Thoracic aorta (tissue), 2 donors: ENCODE results near the gene GPR37. TPM values are rescaled to one million over a fixed set of nuclear protein-coding genes. Genes with fewer than 3 reads are reported as not detected.

Experiments
- ATAC-seq: fragments of 150-250 bp; one replicate; pipeline ENCODE4 v1.8.0; 2017; ENCODE audit warnings: low read depth; ENCODE audit not compliant: insufficient number of reproducible peaks, low FRiP score
- DNase-seq: peaks from one replicate; pipeline ENCODE4 v3.0.0-alpha.2; 2020; ENCODE audit warnings: low spot score
- H3K27ac ChIP-seq, 2 donors: fragments of 200-600 bp; sonication (generic); 1 replicate in 1 of 2; 2 replicates in 1 of 2; pipeline ENCODE4 v1.5.1; 2016; ENCODE audit warnings: mild to moderate bottlenecking in 2 of 2, moderate library complexity in 2 of 2
- H3K27me3 ChIP-seq: fragments of 200-600 bp; sonication (generic); replicated peaks from 2 replicates; pipeline ENCODE4 v1.6.0; 2016; ENCODE audit warnings: mild to moderate bottlenecking; ENCODE audit not compliant: insufficient read depth
- H3K36me3 ChIP-seq: fragments of 200-600 bp; sonication (generic); one replicate; pipeline ENCODE4 v1.5.1; 2016
- H3K4me1 ChIP-seq, 2 donors: fragments of 200-600 bp; sonication (generic); 1 replicate in 1 of 2; 2 replicates in 1 of 2; pipeline versions ENCODE4 v1.5.1 to v1.6.0; 2016; ENCODE audit warnings: low read depth in 2 of 2, mild to moderate bottlenecking in 1 of 2; ENCODE audit not compliant: control insufficient read depth in 1 of 2
- H3K4me3 ChIP-seq: fragments of 200-600 bp; sonication (generic); 2 replicates; pipeline ENCODE4 v1.5.1; 2016; ENCODE audit warnings: mild to moderate bottlenecking
- H3K9me3 ChIP-seq: fragments of 200-600 bp; sonication (generic); 2 replicates; pipeline ENCODE4 v1.5.1; 2016
- CTCF ChIP-seq: fragments of 200-600 bp; sonication (generic); IDR thresholded peaks from one replicate; pipeline ENCODE4 v1.5.1; 2019; ENCODE audit warnings: antibody characterized with exemption
- total RNA-seq, 2 donors: library from RNA; depleted of rRNA; stranded (reverse); fragments of >200 nt; gene quantifications; one replicate each; pipeline versions ENCODE4 v1.1.0 to v1.2.3, GENCODE V29; 2016

Gene GPR37
- total RNA-seq, 2 donors from 2014 or later, result 0.41 to 2.8 TPM

GRCh38 chr7:124738639-124739038 lies 27.0 kb downstream of the GPR37 start:
- Histone ChIP-seq H3K4me1 (peaks cover 0 to 8% of the 10 kb centered on the region in 2 donors), H3K9me3 (no peaks in the 10 kb centered on the region), H3K4me3 (no peak overlapping the region), H3K27me3 (no peaks in the 10 kb centered on the region), H3K27ac (no peak overlapping the region), H3K36me3 (no peaks in the 10 kb centered on the region)
- ATAC-seq, result no peak
- DNase-seq, result no peak
- TF ChIP-seq CTCF, result no peak

GRCh38 chr7:124737760-124738300 lies 27.8 kb downstream of the GPR37 start:
- Histone ChIP-seq H3K9me3 (no peaks in the 10 kb centered on the region), H3K4me1 (peaks cover 0 to 8% of the 10 kb centered on the region in 2 donors), H3K27me3 (no peaks in the 10 kb centered on the region), H3K36me3 (no peaks in the 10 kb centered on the region), H3K27ac (no peak overlapping the region), H3K4me3 (no peak overlapping the region)
- DNase-seq (no peak), ATAC-seq (no peak)
- TF ChIP-seq CTCF, result no peak

- no peak overlapping the region for H3K27ac ChIP-seq
- H3K4me1 ChIP-seq, result peaks cover 0 to 6% of the 10 kb centered on the region in 2 donors
- H3K27me3 ChIP-seq, result no peaks in the 10 kb centered on the region
- H3K4me3 ChIP-seq, result no peak overlapping the region
- H3K36me3 ChIP-seq, result no peaks in the 10 kb centered on the region
- no peaks in the 10 kb centered on the region for H3K9me3 ChIP-seq
- no peak for DNase-seq
- TF ChIP-seq CTCF, result no peak
- ATAC-seq, result no peak
Measured at GRCh38 chr7:124728610-124729009, 37.0 kb downstream of the GPR37 start.

GRCh38 chr7:124724507-124725192 lies 40.9 kb downstream of the GPR37 start:
- H3K27ac ChIP-seq, result no peak overlapping the region
- no peak overlapping the region for H3K4me3 ChIP-seq
- H3K27me3 ChIP-seq, result no peaks in the 10 kb centered on the region
- H3K36me3 ChIP-seq, result no peaks in the 10 kb centered on the region
- TF ChIP-seq CTCF, result no peak
- peaks cover 0 to 6% of the 10 kb centered on the region in 2 donors for H3K4me1 ChIP-seq
- no peaks in the 10 kb centered on the region for H3K9me3 ChIP-seq
- DNase-seq (no peak), ATAC-seq (no peak)

- no peak for TF ChIP-seq CTCF
- ATAC-seq (no peak), DNase-seq (no peak)
- no peaks in the 10 kb centered on the region for H3K36me3 ChIP-seq
- H3K27ac ChIP-seq, result no peak overlapping the region
- no peak overlapping the region for H3K4me3 ChIP-seq
- H3K9me3 ChIP-seq, result no peaks in the 10 kb centered on the region
- no peaks in the 10 kb centered on the region for H3K27me3 ChIP-seq
- peaks cover 0 to 6% of the 10 kb centered on the region in 2 donors for H3K4me1 ChIP-seq
Measured at GRCh38 chr7:124724079-124724478, 41.5 kb downstream of the GPR37 start.
